Thymus (tissue), 2 donors: ENCODE data around the gene DEFB128. TPM values are rescaled to one million over a fixed set of nuclear protein-coding genes. Genes with fewer than 3 reads are reported as not detected.

Experiments used
- polyA plus RNA-seq: library from polyadenylated mRNA; stranded (reverse); fragments of 200-250 nt; gene quantifications from one replicate; pipeline ENCODE4 v1.2.3, GENCODE V29; 2013
- total RNA-seq: library from RNA; stranded (reverse); fragments of 120-200 nt; gene quantifications from one replicate; pipeline ENCODE4 v1.2.4, GENCODE V29; 2013
- donor health status: healthy.

DEFB128 gene
- total and polyA plus RNA-seq, 2 donors = not detected

Other genes with a start within 250 kb of the DEFB128 start
- gene DEFB125, start 102.0 kb downstream of the DEFB128 start, total RNA-seq = not detected
- 0.09 TPM for gene DEFB125, start 102.0 kb downstream of the DEFB128 start, polyA plus RNA-seq
- not detected for gene DEFB126, start 47.1 kb downstream of the DEFB128 start, total RNA-seq
- not detected for gene DEFB126, start 47.1 kb downstream of the DEFB128 start, polyA plus RNA-seq
- gene DEFB127, start 32.3 kb downstream of the DEFB128 start, total RNA-seq = not detected
- not detected for gene DEFB127, start 32.3 kb downstream of the DEFB128 start, polyA plus RNA-seq
- gene DEFB129, start 37.5 kb upstream of the DEFB128 start, total RNA-seq = not detected
- gene DEFB129, start 37.5 kb upstream of the DEFB128 start, polyA plus RNA-seq = not detected
- gene DEFB132, start 68.0 kb upstream of the DEFB128 start, total RNA-seq = not detected
- gene DEFB132, start 68.0 kb upstream of the DEFB128 start, polyA plus RNA-seq = 0.07 TPM
- 1.2 TPM for gene C20orf96, start 101.0 kb upstream of the DEFB128 start, total RNA-seq
- 4.3 TPM for gene C20orf96, start 101.0 kb upstream of the DEFB128 start, polyA plus RNA-seq
- gene ZCCHC3, start 107.9 kb upstream of the DEFB128 start, total RNA-seq = 28.5 TPM
- gene ZCCHC3, start 107.9 kb upstream of the DEFB128 start, polyA plus RNA-seq = 21.8 TPM
- 2.5 TPM for gene SOX12, start 135.8 kb upstream of the DEFB128 start, total RNA-seq
- 4.7 TPM for gene SOX12, start 135.8 kb upstream of the DEFB128 start, polyA plus RNA-seq
- gene NRSN2, start 157.4 kb upstream of the DEFB128 start, total RNA-seq = 3.8 TPM
- gene NRSN2, start 157.4 kb upstream of the DEFB128 start, polyA plus RNA-seq = 16.7 TPM
- 7.0 TPM for gene TRIB3, start 191.0 kb upstream of the DEFB128 start, total RNA-seq
- 10.1 TPM for gene TRIB3, start 191.0 kb upstream of the DEFB128 start, polyA plus RNA-seq
- gene RBCK1, start 218.6 kb upstream of the DEFB128 start, total RNA-seq = 53.2 TPM
- 140 TPM for gene RBCK1, start 218.6 kb upstream of the DEFB128 start, polyA plus RNA-seq